GM19395 (cell line): ENCODE measurements around the gene EOMES.

Experiments used
- ATAC-seq: cut with Tn5 transposase; IDR thresholded peaks from one replicate; pipeline ENCODE4 v1.9.1; 2021; ENCODE audit warnings: mild to moderate bottlenecking, moderate library complexity; ENCODE audit not compliant: unreplicated experiment

The EOMES gene

GRCh38 chr3:27681249-27681748 lies 40.8 kb downstream of the EOMES start:
- peak; percentile 80 for ATAC-seq

- no peak for ATAC-seq
Measured at GRCh38 chr3:27680517-27681246, 41.4 kb downstream of the EOMES start.

GRCh38 chr3:27679691-27680090 lies 42.4 kb downstream of the EOMES start:
- no peak for ATAC-seq

GRCh38 chr3:27678234-27678633 lies 43.9 kb downstream of the EOMES start:
- no peak for ATAC-seq

GRCh38 chr3:27677565-27677964 lies 44.6 kb downstream of the EOMES start:
- no peak for ATAC-seq

- ATAC-seq: no peak
Measured at GRCh38 chr3:27675287-27675686, 46.8 kb downstream of the EOMES start.

- no peak for ATAC-seq
Measured at GRCh38 chr3:27673701-27674100, 48.4 kb downstream of the EOMES start.

- ATAC-seq: no peak
Measured at GRCh38 chr3:27671101-27671500, 51.0 kb downstream of the EOMES start.

GRCh38 chr3:27670619-27671018 lies 51.5 kb downstream of the EOMES start:
- ATAC-seq: no peak

- ATAC-seq: no peak
Measured at GRCh38 chr3:27669591-27669990, 52.5 kb downstream of the EOMES start.

GRCh38 chr3:27667751-27668150 lies 54.4 kb downstream of the EOMES start:
- no peak for ATAC-seq

GRCh38 chr3:27666708-27667107 lies 55.4 kb downstream of the EOMES start:
- peak; percentile 49 for ATAC-seq

- ATAC-seq: peak; percentile 71
Measured at GRCh38 chr3:27666272-27666671, 55.9 kb downstream of the EOMES start.
